Immature natural killer cell (primary cell): ENCODE measurements around the gene SWT1. TPM values are rescaled to one million over a fixed set of nuclear protein-coding genes. Genes with fewer than 3 reads are reported as not detected.
"Not testable (repeated sequence)": the region's sequence is repeated elsewhere in the genome, so short reads cannot be mapped to it uniquely, and the experiment has no call there.

ENCODE experiments used
- DNase-seq, 3 donors: peaks; one replicate each; pipeline ENCODE4 v3.0.0; 2022; ENCODE audit warnings: mixed read lengths in 1 of 3
- H3K27ac Mint-ChIP-seq, 6 donors: one replicate each; pipeline ENCODE4 v1.8.0; 2020; ENCODE audit warnings: mixed read lengths in 6 of 6, mild to moderate bottlenecking in 5 of 6, inconsistent platforms in 4 of 6, moderate library complexity in 3 of 6
- H3K27me3 Mint-ChIP-seq, 3 donors: one replicate each; pipeline ENCODE4 v1.8.0; 2020 to 2021; ENCODE audit warnings: low read depth in 3 of 3, mild to moderate bottlenecking in 3 of 3, mixed read lengths in 3 of 3, moderate library complexity in 3 of 3, inconsistent platforms in 1 of 3
- H3K36me3 Mint-ChIP-seq, 3 donors: one replicate each; pipeline ENCODE4 v1.8.0; 2020; ENCODE audit warnings: mixed read lengths in 3 of 3, inconsistent platforms in 2 of 3, mild to moderate bottlenecking in 2 of 3
- H3K4me1 Mint-ChIP-seq, 2 donors: one replicate each; pipeline ENCODE4 v1.8.0; 2020; ENCODE audit warnings: inconsistent platforms in 2 of 2, mild to moderate bottlenecking in 2 of 2, mixed read lengths in 2 of 2, moderate library complexity in 1 of 2
- H3K4me3 Mint-ChIP-seq, 5 donors: one replicate each; pipeline ENCODE4 v1.8.0; 2020; ENCODE audit warnings: mild to moderate bottlenecking in 5 of 5, mixed read lengths in 5 of 5, inconsistent platforms in 3 of 5, moderate library complexity in 3 of 5
- H3K9me3 Mint-ChIP-seq, 6 donors: one replicate each; pipeline ENCODE4 v1.8.0; 2020; ENCODE audit warnings: mild to moderate bottlenecking in 6 of 6, mixed read lengths in 6 of 6, inconsistent platforms in 4 of 6, moderate library complexity in 3 of 6
- polyA plus RNA-seq, 3 donors: library from polyadenylated mRNA; unstranded; fragments of 300-500 nt; fragmentation: Illumina TruSeq; gene quantifications; one replicate each; pipeline ENCODE4 v1.2.3, GENCODE V29; 2021

SWT1 gene
- polyA plus RNA-seq, 3 donors from 2014 or later: 0.25 to 2.4 (median 1.6) TPM

DNA sequence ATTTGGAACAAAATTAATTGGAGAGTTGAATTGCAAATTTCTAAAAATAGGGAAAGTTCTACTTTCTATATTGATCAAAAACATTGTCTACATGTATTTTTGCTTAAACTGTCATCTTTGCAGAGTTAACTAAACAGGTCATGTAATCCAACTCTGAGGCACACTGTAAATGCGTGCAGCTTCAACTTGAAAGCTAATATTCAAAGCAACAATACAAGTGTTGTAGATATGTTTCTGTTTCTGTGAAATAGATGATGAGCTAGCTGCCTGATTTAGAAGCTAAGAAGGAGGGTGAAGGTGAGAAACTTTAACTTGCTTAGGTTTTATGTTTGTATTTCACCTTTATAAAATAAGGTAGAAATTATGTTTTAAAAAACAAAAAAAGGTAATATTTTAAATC is 82.9 kb downstream of the SWT1 start:
- peak overlapping the region in 1 of 5 donors; percentile 14 for H3K4me3 Mint-ChIP-seq
- DNase-seq: no peak
- H3K27me3 Mint-ChIP-seq: no peaks in the 10 kb centered on the region
- H3K36me3 Mint-ChIP-seq: no peaks in the 10 kb centered on the region
- H3K9me3 Mint-ChIP-seq: no peaks in the 10 kb centered on the region
- H3K4me1 Mint-ChIP-seq: peaks cover 31 to 43% of the 10 kb centered on the region in 2 donors
- peak overlapping the region; percentile 17 to 78 (median 54) for H3K27ac Mint-ChIP-seq

DNA sequence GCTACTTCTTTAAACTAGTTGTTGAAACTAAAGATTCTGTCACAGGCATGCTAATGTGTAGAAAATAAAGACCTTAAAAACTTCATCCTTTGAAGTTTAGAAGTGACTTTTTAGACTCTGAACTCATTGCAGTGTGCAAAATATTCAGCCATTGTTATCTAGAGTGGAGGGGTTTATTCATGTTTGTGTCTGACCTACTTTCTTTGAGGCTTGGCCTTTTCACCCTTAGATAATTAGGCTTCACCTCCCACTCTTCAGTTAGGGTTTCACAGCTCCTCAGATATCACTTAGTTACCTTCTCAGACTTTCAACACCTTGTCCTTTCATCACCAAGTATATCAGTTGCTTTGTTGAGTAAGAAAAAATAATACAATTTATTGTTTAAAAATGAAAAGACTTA is 84.2 kb downstream of the SWT1 start:
- Mint-ChIP-seq H3K4me3 (peak overlapping the region in 2 of 5 donors; percentile 1 to 53), H3K9me3 (no peaks in the 10 kb centered on the region), H3K36me3 (no peaks in the 10 kb centered on the region), H3K4me1 (peaks cover 31 to 43% of the 10 kb centered on the region in 2 donors), H3K27ac (peak overlapping the region in 5 of 6 donors; percentile 30 to 72 (median 59)), H3K27me3 (no peaks in the 10 kb centered on the region)
- peak in 2 of 3 donors; percentile 4 to 6 for DNase-seq

DNA sequence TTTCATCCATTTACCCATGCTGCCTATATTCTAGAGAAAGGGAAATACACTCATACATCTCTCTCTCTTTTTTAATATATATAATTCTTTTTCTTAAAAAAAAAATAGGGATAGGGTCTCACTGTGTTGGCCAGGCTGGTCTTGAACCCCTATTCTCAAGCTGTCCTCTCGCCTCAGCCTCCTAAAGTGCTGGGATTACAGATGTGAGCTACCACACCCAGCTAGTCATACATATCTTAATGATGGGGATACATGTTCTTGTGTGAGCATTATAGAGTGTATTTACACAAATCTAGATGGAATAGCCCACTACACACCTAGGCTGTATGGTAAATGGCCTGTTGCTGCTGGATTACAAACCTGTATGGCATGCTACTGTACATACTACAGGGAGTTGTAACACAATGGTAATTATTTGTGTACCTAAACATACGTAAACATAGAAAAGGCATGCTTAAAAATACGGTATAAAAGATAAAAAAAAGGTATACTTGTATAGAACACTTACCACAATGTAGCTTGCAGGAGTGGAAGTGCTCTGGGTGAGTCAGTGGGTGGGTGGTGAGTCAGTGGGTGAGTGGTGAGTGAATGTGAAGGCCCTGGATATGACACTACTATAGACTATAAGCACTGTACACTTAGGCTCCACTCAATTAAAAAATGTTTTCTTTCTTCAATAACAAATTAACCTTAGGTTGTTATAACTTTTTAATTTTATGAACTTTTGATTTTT is 87.2 kb downstream of the SWT1 start:
- Mint-ChIP-seq H3K27me3 (no peaks in the 10 kb centered on the region), H3K36me3 (no peaks in the 10 kb centered on the region), H3K4me3 (no peak overlapping the region), H3K9me3 (no peaks in the 10 kb centered on the region), H3K27ac (no peak overlapping the region), H3K4me1 (peaks cover 26 to 33% of the 10 kb centered on the region in 2 donors)
- no peak for DNase-seq

DNA sequence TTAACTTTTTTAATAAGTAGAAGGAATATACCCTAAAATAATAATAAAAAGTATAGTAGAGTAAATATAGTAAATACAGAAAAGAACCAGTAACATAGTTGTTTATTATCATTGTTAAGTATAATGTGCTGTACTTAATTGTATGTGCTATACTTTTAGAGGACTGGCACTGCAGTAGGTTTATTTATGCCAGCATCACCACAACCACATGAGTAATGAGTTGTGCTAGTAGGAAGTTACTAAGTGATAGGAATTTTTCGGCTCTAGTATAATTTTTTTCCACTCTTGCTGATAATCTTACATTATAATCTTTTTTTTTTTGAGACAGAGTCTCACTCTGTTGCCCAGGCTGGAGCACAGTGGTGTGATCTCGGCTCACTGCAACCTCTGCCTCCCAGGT is 88.5 kb downstream of the SWT1 start:
- DNase-seq: no peak
- H3K4me3 Mint-ChIP-seq: no peak overlapping the region
- no peak overlapping the region for H3K27ac Mint-ChIP-seq
- no peaks in the 10 kb centered on the region for H3K27me3 Mint-ChIP-seq
- no peaks in the 10 kb centered on the region for H3K9me3 Mint-ChIP-seq
- no peaks in the 10 kb centered on the region for H3K36me3 Mint-ChIP-seq
- peaks cover 14 to 20% of the 10 kb centered on the region in 2 donors for H3K4me1 Mint-ChIP-seq

DNA sequence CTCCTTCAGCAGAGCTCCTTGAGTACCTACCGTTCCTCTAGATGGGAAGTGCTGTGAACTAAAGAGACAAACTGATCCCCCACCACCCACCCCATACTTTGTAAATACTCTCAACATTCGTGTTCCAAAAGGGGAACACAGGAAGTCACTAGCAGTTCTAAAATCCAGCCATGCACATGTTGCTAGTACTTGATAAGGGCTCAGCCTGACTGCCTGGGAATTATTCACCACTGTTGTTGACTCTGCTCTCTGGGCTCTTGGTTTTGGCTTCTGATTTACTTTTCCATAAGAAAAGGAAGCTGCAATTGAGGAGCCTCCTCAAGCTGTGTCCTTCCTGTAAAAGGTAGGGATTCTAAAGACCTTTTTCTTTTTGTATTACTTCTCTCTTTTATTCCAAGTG is 92.6 kb downstream of the SWT1 start:
- Mint-ChIP-seq H3K4me3 (no peak overlapping the region), H3K27ac (no peak overlapping the region), H3K9me3 (no peaks in the 10 kb centered on the region), H3K27me3 (no peaks in the 10 kb centered on the region), H3K36me3 (no peaks in the 10 kb centered on the region), H3K4me1 (no peaks in the 10 kb centered on the region)
- DNase-seq: no peak

DNA sequence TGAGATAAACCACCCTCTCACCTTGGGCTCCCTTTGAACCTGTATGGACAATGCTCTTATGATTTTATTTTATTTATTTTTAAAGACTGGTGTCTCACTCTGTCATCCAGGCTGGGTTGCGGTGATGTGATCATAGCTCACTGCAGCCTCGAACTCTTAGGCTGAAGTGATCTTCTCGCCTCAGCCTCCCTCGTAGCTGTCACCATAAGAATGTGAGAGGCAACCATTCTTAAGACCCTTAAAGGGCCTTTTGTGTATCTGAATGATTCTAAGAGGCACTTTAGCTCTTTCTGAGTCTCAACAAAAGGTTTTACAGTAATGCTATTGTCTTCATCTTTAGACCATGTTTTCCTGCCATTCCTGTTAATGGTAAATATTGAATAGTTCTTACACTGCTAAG is 93.1 kb downstream of the SWT1 start:
- no peaks in the 10 kb centered on the region for H3K27me3 Mint-ChIP-seq

DNA sequence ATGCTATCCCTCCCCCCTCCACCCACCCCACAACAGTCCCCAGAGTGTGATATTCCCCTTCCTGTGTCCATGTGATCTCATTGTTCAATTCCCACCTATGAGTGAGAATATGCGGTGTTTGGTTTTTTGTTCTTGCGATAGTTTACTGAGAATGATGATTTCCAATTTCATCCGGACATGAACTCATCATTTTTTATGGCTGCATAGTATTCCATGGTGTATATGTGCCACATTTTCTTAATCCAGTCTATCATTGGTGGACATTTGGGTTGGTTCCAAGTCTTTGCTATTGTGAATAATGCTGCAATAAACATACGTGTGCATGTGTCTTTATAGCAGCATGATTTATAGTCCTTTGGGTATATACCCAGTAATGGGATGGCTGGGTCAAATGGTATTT is 95.0 kb downstream of the SWT1 start:
- not testable (repeated sequence) for H3K27ac Mint-ChIP-seq, H3K36me3 Mint-ChIP-seq, H3K27me3 Mint-ChIP-seq, DNase-seq, H3K9me3 Mint-ChIP-seq, H3K4me3 Mint-ChIP-seq, H3K4me1 Mint-ChIP-seq

More for the DNA sequence above, 93.1 kb downstream of the SWT1 start:
- Mint-ChIP-seq H3K9me3 (peaks cover 0 to 2% (median 0%) of the 10 kb centered on the region in 6 donors), H3K4me1 (no peaks in the 10 kb centered on the region), H3K27ac (no peak overlapping the region), H3K4me3 (no peak overlapping the region), H3K36me3 (peaks cover 0 to 3% (median 3%) of the 10 kb centered on the region in 3 donors)
- no peak for DNase-seq

DNA sequence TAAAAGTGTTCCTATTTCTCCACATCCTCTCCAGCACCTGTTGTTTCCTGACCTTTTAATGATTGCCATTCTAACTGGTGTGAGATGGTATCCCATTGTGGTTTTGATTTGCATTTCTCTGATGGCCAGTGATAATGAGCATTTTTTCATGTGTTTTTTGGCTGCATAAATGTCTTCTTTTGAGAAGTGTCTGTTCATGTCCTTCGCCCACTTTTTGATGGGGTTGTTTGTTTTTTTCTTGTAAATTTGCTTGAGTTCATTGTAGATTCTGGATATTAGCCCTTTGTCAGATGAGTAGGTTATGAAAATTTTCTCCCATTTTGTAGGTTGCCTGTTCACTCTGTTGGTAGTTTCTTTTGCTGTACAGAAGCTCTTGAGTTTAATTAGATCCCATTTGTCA is 95.4 kb downstream of the SWT1 start:
- H3K36me3 Mint-ChIP-seq, DNase-seq, H3K9me3 Mint-ChIP-seq, H3K27ac Mint-ChIP-seq, H3K27me3 Mint-ChIP-seq, H3K4me1 Mint-ChIP-seq, H3K4me3 Mint-ChIP-seq: not testable (repeated sequence)

DNA sequence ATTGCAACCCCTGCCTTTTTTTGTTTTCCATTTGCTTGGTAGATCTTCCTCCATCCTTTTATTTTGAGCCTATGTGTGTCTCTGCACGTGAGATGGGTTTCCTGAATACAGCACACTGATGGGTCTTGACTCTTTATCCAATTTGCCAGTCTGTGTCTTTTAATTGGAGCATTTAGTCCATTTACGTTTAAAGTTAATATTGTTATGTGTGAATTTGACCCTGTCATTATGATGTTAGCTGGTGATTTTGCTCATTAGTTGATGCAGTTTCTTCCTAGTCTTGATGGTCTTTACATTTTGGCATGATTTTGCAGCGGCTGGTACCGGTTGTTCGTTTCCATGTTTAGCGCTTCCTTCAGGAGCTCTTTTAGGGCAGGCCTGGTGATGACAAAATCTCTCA is 98.6 kb downstream of the SWT1 start:
- H3K4me3 Mint-ChIP-seq, H3K9me3 Mint-ChIP-seq: not testable (repeated sequence)

DNA sequence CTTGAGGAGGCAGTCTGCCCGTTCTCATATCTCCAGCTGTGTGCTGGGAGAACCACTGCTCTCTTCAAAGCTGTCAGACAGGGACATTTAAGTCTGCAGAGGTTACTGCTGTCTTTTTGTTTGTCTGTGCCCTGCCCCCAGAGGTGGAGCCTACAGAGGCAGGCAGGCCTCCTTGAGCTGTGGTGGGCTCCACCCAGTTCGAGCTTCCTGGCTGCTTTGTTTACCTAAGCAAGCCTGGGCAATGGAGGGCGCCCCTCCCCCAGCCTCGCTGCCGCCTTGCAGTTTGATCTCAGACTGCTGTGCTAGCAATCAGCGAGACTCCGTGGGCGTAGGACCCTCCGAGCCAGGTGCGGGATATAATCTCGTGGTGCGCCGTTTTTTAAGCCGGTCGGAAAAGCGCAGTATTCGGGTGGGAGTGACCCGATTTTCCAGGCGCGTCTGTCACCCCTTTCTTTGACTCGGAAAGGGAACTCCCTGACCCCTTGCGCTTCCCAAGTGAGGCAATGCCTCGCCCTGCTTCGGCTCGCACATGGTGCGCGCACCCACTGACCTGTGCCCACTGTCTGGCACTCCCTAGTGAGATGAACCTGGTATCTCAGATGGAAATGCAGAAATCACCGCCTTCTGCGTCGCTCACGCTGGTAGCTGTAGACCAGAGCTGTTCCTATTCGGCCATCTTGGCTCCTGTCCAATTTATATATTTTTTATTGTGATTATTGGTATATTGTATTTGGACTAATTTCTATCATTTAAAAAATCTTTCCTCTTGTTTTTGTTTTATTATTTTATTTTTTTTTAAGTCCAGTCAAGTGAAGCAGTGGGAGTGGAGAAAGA is 100.4 kb downstream of the SWT1 start:
- not testable (repeated sequence) for H3K27me3 Mint-ChIP-seq, H3K4me1 Mint-ChIP-seq, H3K36me3 Mint-ChIP-seq, H3K27ac Mint-ChIP-seq, DNase-seq, H3K9me3 Mint-ChIP-seq, H3K4me3 Mint-ChIP-seq

More for the DNA sequence above, 98.6 kb downstream of the SWT1 start:
- H3K27me3 Mint-ChIP-seq, H3K4me1 Mint-ChIP-seq, DNase-seq, H3K36me3 Mint-ChIP-seq, H3K27ac Mint-ChIP-seq: not testable (repeated sequence)

DNA sequence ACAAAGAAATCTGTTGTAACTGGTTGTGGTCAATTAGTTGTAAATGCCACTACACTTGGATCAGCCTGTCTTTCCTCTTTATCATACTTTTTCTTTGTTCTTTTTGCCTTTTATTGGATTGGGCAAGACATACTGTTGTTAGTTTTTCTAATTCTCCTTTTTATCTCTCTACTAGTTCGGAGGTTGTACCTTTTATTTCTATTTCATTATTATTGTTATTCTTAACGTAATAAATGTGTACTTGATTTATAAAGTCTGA is 100.9 kb downstream of the SWT1 start:
- H3K4me1 Mint-ChIP-seq: peaks cover 0 to 7% of the 10 kb centered on the region in 2 donors
- H3K4me3 Mint-ChIP-seq: no peak overlapping the region

DNA sequence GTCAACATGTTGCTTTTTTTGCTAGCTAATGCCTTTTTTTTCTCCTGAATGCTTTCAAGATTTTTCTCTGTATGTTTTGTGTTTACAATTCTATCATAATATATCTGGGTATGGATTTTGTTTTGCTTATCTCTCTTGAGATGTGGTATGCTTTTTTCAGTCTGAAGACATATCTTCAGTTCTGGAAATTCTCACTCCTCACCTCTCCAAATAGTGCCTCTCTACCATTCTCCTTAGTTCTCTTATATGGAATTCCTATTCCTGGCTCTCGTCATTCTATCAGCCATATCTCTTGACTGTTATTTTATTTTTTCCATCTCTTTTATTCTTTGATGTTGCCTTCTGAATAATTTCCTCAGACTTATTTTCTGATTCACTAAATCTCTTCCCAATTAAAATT is 101.7 kb downstream of the SWT1 start:
- H3K27ac Mint-ChIP-seq: no peak overlapping the region
- peaks cover 0 to 3% (median 3%) of the 10 kb centered on the region in 3 donors for H3K36me3 Mint-ChIP-seq
- DNase-seq: no peak
- H3K4me1 Mint-ChIP-seq: peaks cover 0 to 7% of the 10 kb centered on the region in 2 donors
- H3K9me3 Mint-ChIP-seq: peaks cover 0 to 2% (median 0%) of the 10 kb centered on the region in 6 donors
- H3K27me3 Mint-ChIP-seq: peaks cover 0 to 2% (median 2%) of the 10 kb centered on the region in 3 donors
- no peak overlapping the region for H3K4me3 Mint-ChIP-seq

More for the DNA sequence above, 100.9 kb downstream of the SWT1 start:
- Mint-ChIP-seq H3K9me3 (peaks cover 0 to 2% (median 0%) of the 10 kb centered on the region in 6 donors), H3K27ac (no peak overlapping the region), H3K27me3 (peaks cover 0 to 2% (median 2%) of the 10 kb centered on the region in 3 donors), H3K36me3 (peaks cover 0 to 3% (median 3%) of the 10 kb centered on the region in 3 donors)
- no peak for DNase-seq

DNA sequence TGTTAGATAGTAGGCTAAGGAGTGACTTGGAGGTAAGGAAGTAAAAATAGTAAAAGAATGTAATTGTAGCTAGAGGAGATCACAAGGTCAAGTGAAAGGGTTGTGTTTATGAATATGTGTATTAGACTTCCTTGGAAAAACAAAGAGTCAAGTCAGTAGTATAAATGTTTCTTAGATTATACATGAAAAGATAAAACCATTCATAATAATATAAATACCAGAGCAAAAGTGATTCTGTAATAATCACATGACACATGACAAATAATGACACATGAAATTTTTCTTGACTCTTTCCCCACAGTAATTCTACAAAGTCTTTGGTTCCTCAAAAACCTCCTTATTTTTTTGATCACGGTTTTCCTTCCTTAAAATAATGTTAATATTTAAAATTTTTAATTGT is 103.6 kb downstream of the SWT1 start:
- Mint-ChIP-seq H3K36me3 (no peaks in the 10 kb centered on the region), H3K27ac (no peak overlapping the region), H3K27me3 (peaks cover 0 to 4% (median 2%) of the 10 kb centered on the region in 3 donors), H3K9me3 (no peaks in the 10 kb centered on the region), H3K4me3 (no peak overlapping the region), H3K4me1 (peaks cover 0 to 7% of the 10 kb centered on the region in 2 donors)
- no peak for DNase-seq

DNA sequence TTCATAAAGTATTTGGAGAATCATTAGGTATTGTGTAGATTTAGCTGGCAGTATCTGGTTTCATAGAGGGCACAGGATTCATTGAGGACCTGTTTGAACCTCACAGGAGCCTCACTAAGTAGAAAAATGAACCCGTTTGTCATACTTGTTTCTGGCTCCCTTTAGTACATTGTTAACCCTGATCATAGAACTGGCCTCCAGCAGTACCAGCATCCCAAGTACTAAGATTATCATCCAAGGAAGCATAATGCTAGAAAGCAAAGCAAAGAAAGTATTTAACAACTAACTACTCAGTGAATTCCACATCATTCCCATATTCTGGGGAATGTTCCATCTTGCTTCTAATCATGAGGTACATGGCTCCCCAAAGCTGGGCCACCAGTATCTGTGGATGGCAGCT is 105.2 kb downstream of the SWT1 start:
- Mint-ChIP-seq H3K4me3 (no peak overlapping the region), H3K9me3 (no peaks in the 10 kb centered on the region), H3K27me3 (peaks cover 0 to 4% (median 2%) of the 10 kb centered on the region in 3 donors), H3K4me1 (peaks cover 0 to 7% of the 10 kb centered on the region in 2 donors), H3K27ac (no peak overlapping the region), H3K36me3 (no peaks in the 10 kb centered on the region)
- no peak for DNase-seq
